ENCODE measurements around the gene TIMMDC1.
"Not testable (repeated sequence)": the region's sequence is repeated elsewhere in the genome, so short reads cannot be mapped to it uniquely, and the experiment has no call there.

The TIMMDC1 gene

DNA sequence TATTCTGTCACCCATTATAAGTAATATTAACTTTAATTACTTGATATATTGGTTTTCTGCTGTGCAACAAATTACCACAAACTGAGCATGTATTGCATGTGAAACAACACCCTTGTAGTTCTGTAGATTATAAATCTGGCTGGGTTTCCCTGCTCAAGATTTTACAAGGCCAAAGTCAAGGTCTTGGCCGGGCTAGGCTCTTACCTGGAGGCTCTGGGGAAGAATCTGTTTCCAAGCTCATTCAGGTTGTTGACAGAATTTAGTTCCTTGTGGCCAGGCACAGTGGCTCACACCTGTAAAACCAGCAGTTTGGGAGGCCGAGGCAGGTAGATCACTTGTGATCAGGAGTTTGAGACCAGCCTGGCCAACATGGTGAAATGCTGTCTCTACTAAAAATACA lies 16.3 kb downstream of the TIMMDC1 start:
- no peak for DNase-seq

DNA sequence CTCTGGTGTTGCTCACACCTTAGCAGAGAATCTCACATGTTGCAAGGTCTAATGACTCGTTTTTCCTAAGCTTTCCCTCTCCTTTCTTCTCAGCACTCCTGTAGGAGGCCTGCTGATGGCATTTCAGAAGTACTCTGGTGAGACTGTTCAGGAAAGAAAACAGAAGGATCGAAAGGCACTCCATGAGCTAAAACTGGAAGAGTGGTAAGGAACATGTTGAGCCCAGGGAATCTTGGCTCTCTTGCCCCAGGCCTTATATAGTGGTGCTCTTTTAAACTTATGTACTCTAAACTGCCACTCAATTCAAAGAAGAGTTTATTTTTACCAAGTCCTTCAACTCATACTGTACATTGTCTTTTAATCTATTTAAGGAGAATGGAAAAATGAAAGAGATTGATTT lies 18.8 kb downstream of the TIMMDC1 start:
- no peak for DNase-seq

- DNase-seq = no peak
Measured at GRCh38 chr3:119518026-119518425, 19.7 kb downstream of the TIMMDC1 start.

- DNase-seq = no peak
Measured at GRCh38 chr3:119524931-119525662, 26.8 kb downstream of the TIMMDC1 start.

GRCh38 chr3:119527714-119528113 lies 29.4 kb downstream of the TIMMDC1 start:
- no peak for DNase-seq

DNA sequence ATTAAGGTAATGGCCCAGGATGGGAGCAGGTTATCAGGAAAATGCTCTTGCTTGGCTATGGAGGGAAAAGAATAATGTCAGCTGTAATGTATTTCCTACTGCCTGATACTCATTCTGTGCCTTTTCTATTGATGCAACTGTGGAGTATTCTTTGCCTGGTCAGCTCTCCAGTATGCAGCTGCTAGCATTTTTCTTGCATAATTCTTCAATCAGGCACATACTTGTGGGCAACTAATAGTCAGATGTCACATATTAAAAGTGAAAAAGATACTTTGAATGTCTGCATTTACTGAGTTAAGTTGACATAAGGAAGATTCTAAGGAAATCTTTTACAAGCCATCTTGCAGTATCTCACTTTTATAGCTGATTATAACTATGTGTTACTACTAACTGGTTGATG lies 31.5 kb downstream of the TIMMDC1 start:
- DNase-seq = no peak

GRCh38 chr3:119530456-119530855 lies 32.1 kb downstream of the TIMMDC1 start:
- DNase-seq = no peak

DNA sequence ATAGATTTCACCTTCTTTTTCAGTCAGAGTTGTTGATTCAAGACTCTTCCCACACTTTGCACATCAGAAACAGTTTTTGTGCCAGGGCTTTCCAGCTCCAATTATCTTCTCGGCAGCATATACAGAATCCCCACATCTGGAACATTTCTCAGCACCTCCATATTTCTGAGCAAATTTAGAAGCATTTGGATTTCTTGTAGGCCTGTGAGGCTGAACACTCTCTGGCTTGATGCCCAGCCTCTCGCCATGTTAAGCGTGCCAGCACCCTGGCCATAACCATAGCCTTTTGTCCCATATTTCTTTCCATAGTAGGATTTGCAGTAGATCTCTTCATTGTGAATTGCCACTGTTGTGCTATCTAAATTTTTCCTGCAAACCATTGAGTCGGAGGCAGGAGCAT lies 32.8 kb downstream of the TIMMDC1 start:
- DNase-seq = no peak

GRCh38 chr3:119534296-119534695 lies 35.9 kb downstream of the TIMMDC1 start:
- DNase-seq = no peak

GRCh38 chr3:119536757-119537156 lies 38.4 kb downstream of the TIMMDC1 start:
- DNase-seq = no peak

DNA sequence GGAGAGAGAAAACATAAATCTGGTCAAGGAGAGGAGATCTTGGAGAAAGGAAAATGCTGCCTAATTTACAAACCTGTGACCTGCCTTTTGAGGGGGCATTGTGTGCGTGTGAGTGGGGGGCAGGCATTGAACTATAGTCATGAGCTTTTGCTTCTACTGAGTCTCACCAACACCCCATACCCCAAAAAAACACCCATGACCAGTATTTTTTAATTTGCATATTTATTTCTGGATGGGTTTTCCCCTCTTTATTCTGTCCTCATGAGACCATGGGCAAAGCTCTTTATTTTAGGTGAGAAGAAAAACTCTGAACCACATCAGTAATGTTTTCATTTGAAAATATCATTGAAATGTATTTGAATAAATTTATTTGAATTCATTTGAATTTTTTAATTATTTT lies 40.4 kb downstream of the TIMMDC1 start:
- no peak for DNase-seq

GRCh38 chr3:119541547-119541946 lies 43.2 kb downstream of the TIMMDC1 start:
- no peak for DNase-seq

GRCh38 chr3:119542168-119542767 lies 43.9 kb downstream of the TIMMDC1 start:
- DNase-seq = no peak

- DNase-seq = no peak
Measured at GRCh38 chr3:119543147-119543546, 44.8 kb downstream of the TIMMDC1 start.

GRCh38 chr3:119547227-119547626 lies 48.9 kb downstream of the TIMMDC1 start:
- DNase-seq = no peak

GRCh38 chr3:119548341-119548740 lies 50.0 kb downstream of the TIMMDC1 start:
- no peak for DNase-seq

DNA sequence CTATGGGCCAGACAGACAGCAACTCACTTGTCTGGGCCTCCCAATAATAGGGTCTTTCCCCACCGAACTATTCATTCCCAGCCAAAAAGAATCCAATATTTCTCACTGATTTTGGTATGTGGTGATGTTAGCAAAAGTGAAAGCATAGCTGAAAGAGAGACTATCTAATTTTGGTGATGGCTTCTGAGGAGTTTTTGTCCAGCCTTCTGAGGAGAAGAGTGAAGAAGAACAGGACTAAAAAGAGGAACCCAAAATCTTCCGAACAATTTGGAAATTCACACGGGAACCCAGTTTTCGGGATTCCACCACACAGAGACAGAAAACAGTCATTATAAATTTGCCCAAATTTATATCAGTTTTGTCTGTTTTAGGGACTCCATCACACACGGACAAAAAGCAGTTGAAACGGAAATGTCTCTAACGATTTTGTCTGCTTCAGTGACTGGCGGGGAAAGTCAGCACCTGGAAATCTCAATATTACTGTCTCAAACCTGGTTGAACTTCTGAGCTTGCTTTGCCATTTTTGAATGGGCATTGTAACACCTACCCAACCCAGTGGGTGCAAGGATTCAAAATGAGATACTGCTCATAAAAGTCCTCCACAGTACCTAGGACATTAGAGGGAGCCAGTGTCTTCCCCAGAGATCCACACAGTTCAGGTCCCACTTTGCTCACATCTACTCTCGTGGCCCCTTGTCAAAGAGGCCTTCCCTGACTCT lies 52.0 kb downstream of the TIMMDC1 start:
- DNase-seq = no peak

GRCh38 chr3:119551598-119551997 lies 53.3 kb downstream of the TIMMDC1 start:
- DNase-seq = no peak

GRCh38 chr3:119552928-119553327 lies 54.6 kb downstream of the TIMMDC1 start:
- not testable (repeated sequence) for DNase-seq

- DNase-seq = no peak
Measured at GRCh38 chr3:119553823-119554415, 55.6 kb downstream of the TIMMDC1 start.

DNA sequence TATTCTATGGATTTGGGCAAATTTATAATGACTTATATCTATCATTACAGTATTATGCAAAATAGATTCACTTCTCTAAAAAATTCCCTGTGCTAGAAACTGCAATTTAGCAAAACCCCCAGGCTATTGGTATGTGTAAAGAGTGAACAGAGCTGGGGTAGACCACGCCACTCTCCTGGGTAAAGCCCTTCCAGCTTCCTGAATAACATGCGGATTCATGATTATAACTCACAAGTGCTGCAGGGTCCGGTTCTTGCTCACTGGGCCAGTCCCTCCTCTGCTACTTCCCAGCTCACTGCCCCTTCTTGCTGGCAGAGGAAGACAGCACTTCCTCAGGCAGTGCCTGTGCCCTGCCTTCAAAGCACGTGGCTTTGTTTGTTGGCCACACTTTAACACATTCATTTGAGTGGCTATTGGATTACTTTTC lies 57.0 kb downstream of the TIMMDC1 start:
- peak in 1 of 2 donors; percentile 42 for DNase-seq

- DNase-seq = no peak
Measured at GRCh38 chr3:119555929-119556328, 57.6 kb downstream of the TIMMDC1 start.

DNA sequence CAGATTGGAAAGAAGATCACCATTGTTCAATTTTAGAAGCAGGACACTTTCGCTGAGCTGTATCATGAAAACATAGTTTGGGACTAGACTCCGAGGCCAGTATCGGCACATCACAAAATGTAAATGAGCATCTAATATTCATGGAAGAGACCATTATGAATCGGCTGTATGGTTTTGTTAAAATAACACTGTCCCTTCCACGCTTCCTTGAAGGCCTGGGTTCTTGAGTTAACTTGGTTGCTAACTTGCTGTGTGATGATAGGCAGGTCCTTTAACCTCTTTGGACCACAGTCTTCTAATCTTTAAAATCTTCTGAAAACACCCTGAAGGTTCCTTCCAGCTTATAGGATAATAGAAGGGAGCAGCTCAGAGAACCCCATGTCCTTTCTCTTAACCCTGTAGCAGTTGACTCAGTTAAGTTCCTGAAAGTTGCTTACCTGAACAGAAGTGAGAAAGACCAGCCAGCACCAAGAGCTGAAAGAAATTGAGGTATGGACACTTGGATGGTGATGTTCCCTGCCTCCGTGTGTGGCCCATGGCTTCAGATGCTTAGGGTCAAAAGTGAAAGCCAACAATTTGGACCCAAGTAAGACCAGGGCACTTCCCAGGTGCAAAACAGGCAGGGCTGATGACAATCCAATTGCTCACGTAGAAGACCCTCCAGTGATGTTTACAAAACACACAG lies 59.0 kb downstream of the TIMMDC1 start:
- DNase-seq = no peak
